Common myeloid progenitor, CD34-positive (primary cell): ENCODE results near the gene WSB2.
"Not testable (repeated sequence)": the region's sequence is repeated elsewhere in the genome, so short reads cannot be mapped to it uniquely, and the experiment has no call there.

Source experiments
- CTCF ChIA-PET: fragments of 350-600 bp; sonication (Branson Sonifier 250); formaldehyde crosslinking; loops from one replicate; lab custom pipeline; 2021; ENCODE audit warnings: antibody characterized with exemption; lab: Charles Lee
- POLR2A ChIA-PET: fragments of 350-600 bp; sonication (Branson Sonifier 250); formaldehyde crosslinking; loops from one replicate; lab custom pipeline; 2021; ENCODE audit warnings: antibody characterized with exemption; lab: Charles Lee
- DNase-seq, 3 donors: peaks; one replicate each; pipeline versions ENCODE4 v3.0.0 to v3.0.0-alpha.2; 2013
- H3K27ac ChIP-seq, 2 experiments: 1 replicate in 1 of 2; 2 replicates in 1 of 2; pipeline ENCODE4 v1.7.0; 2013; ENCODE audit warnings: inconsistent platforms in 2 of 2, low read length in 2 of 2, mild to moderate bottlenecking in 2 of 2, low read depth in 1 of 2, moderate library complexity in 1 of 2; ENCODE audit not compliant: severe bottlenecking in 2 of 2, insufficient read depth in 1 of 2, poor library complexity in 1 of 2
- H3K27me3 ChIP-seq, 5 experiments: replicated peaks in 2 of 5; 1 replicate in 3 of 5; 2 replicates in 2 of 5; pipeline versions ENCODE4 v1.6.1 to v1.7.0; 2013; ENCODE audit warnings: low read length in 4 of 5, mild to moderate bottlenecking in 2 of 5, moderate library complexity in 2 of 5, inconsistent platforms in 1 of 5; ENCODE audit not compliant: insufficient read depth in 5 of 5, control insufficient read depth in 4 of 5
- H3K36me3 ChIP-seq, 4 experiments: 1 replicate in 2 of 4; 2 replicates in 2 of 4; pipeline versions ENCODE4 v1.6.1 to v1.7.0; 2013; ENCODE audit warnings: low read length in 3 of 4, control low read depth in 1 of 4, mild to moderate bottlenecking in 1 of 4; ENCODE audit not compliant: control insufficient read depth in 4 of 4, insufficient read depth in 4 of 4
- H3K4me1 ChIP-seq, 4 experiments: 1 replicate in 3 of 4; 2 replicates in 1 of 4; pipeline versions ENCODE4 v1.6.1 to v1.7.1; 2013; ENCODE audit warnings: low read length in 3 of 4, mild to moderate bottlenecking in 3 of 4, control low read depth in 1 of 4, inconsistent platforms in 1 of 4, moderate library complexity in 1 of 4; ENCODE audit not compliant: control insufficient read depth in 4 of 4, insufficient read depth in 4 of 4; ENCODE audit errors: control extremely low read depth in 1 of 4
- H3K4me3 ChIP-seq, 7 experiments: 1 replicate in 4 of 7; 2 replicates in 3 of 7; pipeline versions ENCODE4 v1.5.1 to v1.7.0; 2013; ENCODE audit warnings: mild to moderate bottlenecking in 7 of 7, low read length in 6 of 7, moderate library complexity in 6 of 7, inconsistent platforms in 2 of 7, low read depth in 2 of 7, control low read depth in 1 of 7; ENCODE audit not compliant: insufficient read depth in 4 of 7, control insufficient read depth in 1 of 7; ENCODE audit errors: extremely low read depth in 1 of 7
- H3K9me3 ChIP-seq, 5 experiments: 1 replicate in 4 of 5; 2 replicates in 1 of 5; pipeline versions ENCODE4 v1.6.1 to v1.7.1; 2013; ENCODE audit warnings: low read length in 4 of 5, mild to moderate bottlenecking in 2 of 5, inconsistent platforms in 1 of 5, low read depth in 1 of 5, moderate library complexity in 1 of 5; ENCODE audit not compliant: control insufficient read depth in 4 of 5, insufficient read depth in 2 of 5; ENCODE audit errors: control extremely low read depth in 1 of 5
- WGBS: methylation state at CpG from one replicate; pipeline ENCODE4 v1.1.5; 2013; ENCODE audit not compliant: insufficient coverage; 5-methylcytosine and 5-hydroxymethylcytosine counted together

WSB2 gene

DNA sequence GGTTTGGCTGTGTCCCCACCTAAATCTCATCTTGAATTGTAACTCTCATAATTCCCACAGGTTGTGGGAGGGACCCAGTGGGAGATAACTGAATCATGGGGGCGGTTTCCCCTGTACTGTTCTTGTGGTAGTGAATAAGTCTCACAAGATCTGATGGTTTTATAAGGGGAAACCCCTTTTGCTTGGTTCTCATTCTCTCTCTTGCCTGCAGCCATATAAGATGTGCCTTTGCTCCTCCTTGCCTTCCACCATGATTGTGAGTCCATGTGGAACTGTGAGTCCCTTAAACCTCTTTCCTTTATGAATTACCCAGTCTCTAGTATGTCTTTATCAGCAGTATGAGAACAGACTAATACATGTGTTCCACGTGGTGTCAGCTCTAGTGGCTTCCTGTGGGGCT is 61.2 kb downstream of the WSB2 start:
- POLR2A ChIA-PET, CTCF ChIA-PET: not testable (repeated sequence)
- WGBS, result 56% methylated on average over 1 of the region's 2 CpGs

DNA sequence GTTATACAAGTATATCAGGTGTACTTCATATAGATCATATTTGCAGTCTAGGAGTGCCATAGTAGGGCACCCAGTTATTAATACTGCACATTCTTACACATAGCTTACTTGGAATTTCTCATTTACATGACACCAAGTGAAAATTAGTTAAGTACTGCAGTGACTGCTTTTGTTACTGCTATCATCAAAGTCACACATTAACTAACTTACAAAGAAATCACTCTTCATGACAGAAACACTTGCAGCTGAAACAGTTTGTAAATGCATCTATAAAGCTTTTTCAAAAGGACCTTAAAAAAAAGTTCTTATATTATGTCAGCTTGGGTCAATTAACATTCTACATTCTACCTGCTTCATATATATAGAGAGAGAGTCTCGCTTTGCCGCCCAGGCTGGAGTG is 62.3 kb downstream of the WSB2 start:
- H3K4me3 ChIP-seq, result no peak overlapping the region
- no peaks in the 10 kb centered on the region for H3K4me1 ChIP-seq
- peaks cover 0 to 2% (median 0%) of the 10 kb centered on the region in 5 experiments for H3K27me3 ChIP-seq
- H3K27ac ChIP-seq, result no peak overlapping the region
- WGBS, result no CpG with 5 or more reads among the region's 2 CpGs
- POLR2A ChIA-PET, result no interaction called here
- no peak for DNase-seq
- H3K9me3 ChIP-seq, result peaks cover 0 to 4% (median 1%) of the 10 kb centered on the region in 5 experiments
- CTCF ChIA-PET, result no interaction called here
- H3K36me3 ChIP-seq, result no peaks in the 10 kb centered on the region

More for the DNA sequence above, 61.2 kb downstream of the WSB2 start:
- not testable (repeated sequence) for H3K9me3 ChIP-seq, H3K4me1 ChIP-seq, H3K36me3 ChIP-seq, H3K27ac ChIP-seq, H3K27me3 ChIP-seq, H3K4me3 ChIP-seq, DNase-seq

DNA sequence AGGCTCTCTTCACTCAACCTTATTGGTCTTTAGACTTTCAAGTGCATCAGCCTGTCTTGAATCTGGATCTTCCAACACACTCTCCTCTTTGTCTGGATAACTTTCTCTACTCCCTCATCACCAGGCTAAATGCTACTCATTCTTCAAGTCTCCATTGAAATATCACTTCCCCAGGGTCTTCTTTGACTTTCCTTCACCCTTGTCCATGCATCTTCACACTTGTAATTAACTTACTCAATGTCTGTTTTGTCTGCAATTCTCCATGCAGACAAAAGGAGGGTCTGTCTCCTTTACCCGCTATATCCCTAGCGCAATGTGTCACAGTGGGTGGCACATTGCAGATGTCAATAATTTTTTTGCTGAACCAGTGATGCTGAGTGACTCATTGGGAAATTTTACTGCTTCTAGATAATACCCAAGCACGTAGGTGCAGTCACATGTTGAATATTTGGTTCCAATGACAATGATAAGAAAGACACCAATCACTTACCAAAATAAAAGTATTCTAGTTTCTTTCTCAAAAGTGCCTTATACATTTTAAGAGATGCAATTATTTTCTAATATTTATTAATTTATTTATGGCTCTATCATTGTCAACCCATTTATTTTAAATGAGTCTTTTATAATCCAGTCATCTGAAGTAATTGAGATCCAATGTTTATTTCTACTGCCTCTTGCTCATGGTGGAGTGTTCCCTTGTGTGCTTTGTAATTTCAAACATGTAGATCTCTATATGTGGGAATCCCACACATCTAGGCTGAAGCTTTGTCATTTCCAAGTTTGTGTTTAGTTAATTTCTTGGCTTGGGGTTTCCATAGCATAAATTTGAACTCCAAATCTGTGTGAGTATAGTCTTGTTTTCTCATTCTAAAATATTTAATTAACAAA is 66.2 kb downstream of the WSB2 start:
- no peak overlapping the region for H3K27ac ChIP-seq
- ChIA-PET CTCF (no interaction called here), POLR2A (no interaction called here)
- no peak overlapping the region for H3K4me3 ChIP-seq
- no peaks in the 10 kb centered on the region for H3K4me1 ChIP-seq
- DNase-seq, result no peak
- H3K27me3 ChIP-seq, result peaks cover 0 to 2% (median 0%) of the 10 kb centered on the region in 5 experiments
- H3K9me3 ChIP-seq, result peaks cover 0 to 4% (median 1%) of the 10 kb centered on the region in 5 experiments
- WGBS, result 95% methylated on average over 2 of the region's 3 CpGs
- no peaks in the 10 kb centered on the region for H3K36me3 ChIP-seq

DNA sequence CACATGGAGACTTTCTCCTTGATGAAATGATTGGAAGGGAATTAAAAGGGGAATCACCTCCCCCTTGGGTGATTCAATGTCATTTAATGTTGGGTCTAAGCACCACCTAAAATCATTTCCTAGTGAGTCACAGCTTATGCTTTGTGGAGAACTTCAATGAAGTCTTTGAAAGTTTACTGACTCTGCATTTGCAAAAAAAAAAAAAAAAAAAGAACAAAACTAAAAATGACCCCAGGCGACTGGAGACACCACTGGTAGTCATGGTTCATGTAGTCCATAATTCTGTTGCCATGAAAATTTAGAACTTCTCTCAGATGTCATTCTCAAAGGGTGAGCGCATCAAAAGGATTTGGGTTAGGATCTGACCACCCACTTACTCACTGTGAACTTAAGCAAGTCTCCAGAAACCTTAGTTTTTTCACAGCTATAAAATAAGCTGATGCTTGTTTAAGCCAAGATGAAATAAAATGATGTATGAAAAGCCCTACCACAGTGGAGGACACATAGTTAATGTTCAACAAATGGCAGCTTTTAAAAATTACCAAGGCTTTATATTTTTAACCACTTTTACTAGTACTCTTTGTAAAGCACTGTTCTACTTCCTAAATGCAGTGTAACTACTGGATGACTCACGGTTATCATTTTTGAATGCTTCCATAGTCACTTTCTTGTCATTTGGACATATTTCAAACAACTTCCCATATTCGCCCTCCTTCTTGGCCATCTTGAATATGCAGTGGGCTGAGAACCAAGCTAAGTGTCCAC is 74.1 kb downstream of the WSB2 start:
- Histone ChIP-seq H3K4me1 (no peaks in the 10 kb centered on the region), H3K27me3 (peaks cover 0 to 10% (median 4%) of the 10 kb centered on the region in 5 experiments), H3K27ac (no peak overlapping the region), H3K4me3 (no peak overlapping the region), H3K36me3 (no peaks in the 10 kb centered on the region), H3K9me3 (peaks cover 0 to 2% (median 0%) of the 10 kb centered on the region in 5 experiments)
- ChIA-PET POLR2A (no interaction called here), CTCF (no interaction called here)
- WGBS, result 100% methylated on average over 1 of the region's 4 CpGs
- DNase-seq, result no peak

DNA sequence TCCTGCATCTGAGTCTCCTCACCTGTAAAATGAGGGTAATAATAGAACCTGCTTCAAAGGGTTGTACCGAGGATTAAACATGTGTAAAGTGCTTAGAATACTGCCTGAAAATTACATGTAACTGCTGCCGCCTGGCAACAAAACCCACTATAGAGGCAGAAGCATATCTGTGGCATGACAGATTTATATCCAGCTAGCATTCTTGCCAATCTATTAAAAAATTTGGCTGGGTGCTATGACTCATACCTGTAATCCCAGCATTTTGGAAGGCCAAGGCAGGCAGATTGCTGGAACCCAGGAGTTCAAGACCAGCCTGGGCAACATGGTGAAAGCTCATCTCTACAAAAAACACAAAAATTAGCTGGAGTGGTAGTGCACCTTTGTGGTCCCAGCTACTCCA is 75.8 kb downstream of the WSB2 start:
- DNase-seq, result no peak
- Histone ChIP-seq H3K4me3 (no peak overlapping the region), H3K27me3 (peaks cover 0 to 17% (median 4%) of the 10 kb centered on the region in 5 experiments), H3K27ac (no peak overlapping the region), H3K9me3 (peaks cover 0 to 2% (median 0%) of the 10 kb centered on the region in 5 experiments), H3K4me1 (no peaks in the 10 kb centered on the region), H3K36me3 (no peaks in the 10 kb centered on the region)
- WGBS, result 100% methylated on average over 2 of the region's 2 CpGs
- ChIA-PET POLR2A (no interaction called here), CTCF (no interaction called here)
